Activated CD4-positive, alpha-beta T cell treated with anti-CD3 and anti-CD28 coated beads for 36 hours (primary cell): ENCODE data around the gene ACTR3. TPM values are rescaled to one million over a fixed set of nuclear protein-coding genes. Genes with fewer than 3 reads are reported as not detected.

Experiments used
- ATAC-seq: fragments of 200-7000 bp; cut with Tn5 transposase; one replicate; pipeline ENCODE4 v1.10.0; 2021; ENCODE audit warnings: mild to moderate bottlenecking, moderate library complexity
- CTCF ChIA-PET: fragments of 350-600 bp; sonication (Branson Sonifier 250); formaldehyde crosslinking; loops from one replicate; lab custom pipeline; 2021; ENCODE audit warnings: antibody characterized with exemption; lab: Charles Lee
- POLR2A ChIA-PET: fragments of 350-600 bp; sonication (Branson Sonifier 250); formaldehyde crosslinking; loops from one replicate; lab custom pipeline; 2021; ENCODE audit warnings: antibody characterized with exemption, inconsistent platforms; lab: Charles Lee
- DNase-seq: peaks from one replicate; pipeline ENCODE4 v3.0.0-alpha.2; 2020
- H3K27ac Mint-ChIP-seq: one replicate; pipeline ENCODE4 v1.8.0; 2021; ENCODE audit warnings: mixed read lengths
- H3K27me3 Mint-ChIP-seq: one replicate; pipeline ENCODE4 v1.8.0; 2021; ENCODE audit warnings: mixed read lengths
- H3K36me3 Mint-ChIP-seq: one replicate; pipeline ENCODE4 v1.8.0; 2021; ENCODE audit warnings: low read depth, mixed read lengths
- H3K4me1 Mint-ChIP-seq: one replicate; pipeline ENCODE4 v1.8.0; 2021; ENCODE audit warnings: mixed read lengths
- H3K4me3 Mint-ChIP-seq: one replicate; pipeline ENCODE4 v1.8.0; 2021; ENCODE audit warnings: mild to moderate bottlenecking, moderate library complexity, mixed read lengths
- H3K9me3 Mint-ChIP-seq: one replicate; pipeline ENCODE4 v1.8.0; 2021; ENCODE audit warnings: low read depth, mixed read lengths
- intact Hi-C, 2 experiments: fragments of 100-400 bp; cut with DNase I in 1 of 2; cut with micrococcal nuclease in 1 of 2; formaldehyde crosslinking; loops; one replicate each; pipeline versions ENCODE4 v1.14.2 to v1.15.1; 2022 to 2024; cut with DNase I, micrococcal nuclease
- total RNA-seq, 2 experiments: library from RNA; stranded (reverse); gene quantifications; one replicate each; pipeline ENCODE4 v1.2.3, GENCODE V29; 2021

ACTR3 gene
- total RNA-seq, 2 experiments from 2014 or later: 495 to 583 TPM

DNA sequence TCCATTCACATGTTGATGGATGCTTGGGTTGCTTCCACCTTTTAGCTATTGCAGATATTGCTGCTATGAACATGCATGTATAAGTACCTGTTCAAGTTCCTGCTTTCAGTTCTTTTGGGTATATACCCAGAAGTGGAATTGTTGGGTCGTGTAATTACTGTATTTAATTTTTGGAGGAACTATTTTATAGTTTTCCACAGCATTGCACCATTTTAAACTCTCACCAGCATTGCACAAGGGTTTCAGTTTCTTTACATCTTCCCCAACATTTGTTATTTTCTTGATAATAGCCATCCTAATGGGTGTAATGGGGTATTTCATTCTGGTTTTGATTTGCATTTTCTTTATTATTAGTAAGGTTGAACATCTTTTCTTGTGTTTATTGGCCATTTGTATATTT lies 16.0 kb downstream of the ACTR3 start:
- Mint-ChIP-seq H3K9me3 (peaks cover 2% of the 10 kb centered on the region), H3K27ac (no peak overlapping the region), H3K27me3 (no peaks in the 10 kb centered on the region), H3K36me3 (peaks cover 40% of the 10 kb centered on the region), H3K4me1 (peaks cover 92% of the 10 kb centered on the region), H3K4me3 (no peak overlapping the region)
- intact Hi-C loops: loop anchor here in 1 of 2 experiments (1.0 kb wide), 1 partner anchor 10 kb away; no protein-coding TSS in a partner anchor
- CTCF ChIA-PET: interaction anchor here (1.8 to 2.1 kb wide), 2 partner anchors 9 to 13 kb away, joined by 9 to 12 read pairs; no protein-coding TSS in a partner anchor
- no peak for ATAC-seq
- POLR2A ChIA-PET: interaction anchor here (1.0 kb wide), 1 partner anchor 12 kb away, joined by 4 read pairs; no protein-coding TSS in a partner anchor
- DNase-seq: no peak

- no peak overlapping the region for H3K4me3 Mint-ChIP-seq
Observed at GRCh38 chr2:113906647-113907046, 16.8 kb downstream of the ACTR3 start.

GRCh38 chr2:113907297-113907696 lies 17.4 kb downstream of the ACTR3 start:
- Mint-ChIP-seq H3K9me3 (peaks cover 2% of the 10 kb centered on the region), H3K27ac (no peak overlapping the region), H3K36me3 (peaks cover 40% of the 10 kb centered on the region), H3K4me3 (no peak overlapping the region), H3K4me1 (peaks cover 89% of the 10 kb centered on the region), H3K27me3 (no peaks in the 10 kb centered on the region)
- CTCF ChIA-PET: interaction anchor here (0.7 to 2.1 kb wide), 7 partner anchors 8 to 155 kb away, joined by 3 to 12 read pairs (median 3); no protein-coding TSS in a partner anchor
- ATAC-seq (no peak), DNase-seq (no peak)
- intact Hi-C loops: no loop called here
- POLR2A ChIA-PET: no interaction called here

More at GRCh38 chr2:113906647-113907046, 16.8 kb downstream of the ACTR3 start:
- H3K27ac Mint-ChIP-seq: peak overlapping the region; percentile 43
- ATAC-seq (no peak), DNase-seq (no peak)
- peaks cover 40% of the 10 kb centered on the region for H3K36me3 Mint-ChIP-seq
- no peaks in the 10 kb centered on the region for H3K27me3 Mint-ChIP-seq
- intact Hi-C loops: loop anchor here in 1 of 2 experiments (1.0 kb wide), 1 partner anchor 10 kb away; no protein-coding TSS in a partner anchor
- CTCF ChIA-PET: interaction anchor here (0.7 to 2.1 kb wide), 6 partner anchors 8 to 155 kb away, joined by 3 to 12 read pairs (median 4); no protein-coding TSS in a partner anchor
- peaks cover 91% of the 10 kb centered on the region for H3K4me1 Mint-ChIP-seq
- H3K9me3 Mint-ChIP-seq: peaks cover 2% of the 10 kb centered on the region
- POLR2A ChIA-PET: interaction anchor here (0.6 to 1.0 kb wide), 3 partner anchors 13 to 202 kb away, joined by 3 to 4 read pairs (median 3); no protein-coding TSS in a partner anchor

- Mint-ChIP-seq H3K4me1 (peaks cover 83% of the 10 kb centered on the region), H3K9me3 (peaks cover 2% of the 10 kb centered on the region), H3K27ac (peak overlapping the region; percentile 84), H3K4me3 (peak overlapping the region; percentile 2), H3K36me3 (peaks cover 46% of the 10 kb centered on the region), H3K27me3 (no peaks in the 10 kb centered on the region)
- intact Hi-C loops: loop anchor here (1.0 to 5.0 kb wide), 3 partner anchors 13 to 37 kb away; no protein-coding TSS in a partner anchor
- ATAC-seq: peak; percentile 88
- ChIA-PET CTCF (interaction anchor here (0.8 to 1.4 kb wide), 4 partner anchors 16 to 210 kb away, joined by 3 to 5 read pairs (median 4); no protein-coding TSS in a partner anchor), POLR2A (interaction anchor here (0.6 kb wide), 1 partner anchor 16 kb away, joined by 3 read pairs; no protein-coding TSS in a partner anchor)
- peak; percentile 87 for DNase-seq
Observed at GRCh38 chr2:113910110-113910717, 20.3 kb downstream of the ACTR3 start.

GRCh38 chr2:113910967-113911678 lies 21.2 kb downstream of the ACTR3 start:
- Mint-ChIP-seq H3K27ac (peak overlapping the region; percentile 84), H3K36me3 (peaks cover 44% of the 10 kb centered on the region), H3K9me3 (no peaks in the 10 kb centered on the region), H3K4me3 (peak overlapping the region; percentile 2), H3K4me1 (peaks cover 80% of the 10 kb centered on the region), H3K27me3 (no peaks in the 10 kb centered on the region)
- DNase-seq: no peak
- intact Hi-C loops: loop anchor here (1.0 to 5.0 kb wide), 3 partner anchors 12 to 36 kb away; no protein-coding TSS in a partner anchor
- POLR2A ChIA-PET: no interaction called here
- CTCF ChIA-PET: interaction anchor here (0.6 to 0.9 kb wide), 5 partner anchors 9 to 199 kb away, joined by 3 to 6 read pairs (median 3); no protein-coding TSS in a partner anchor
- ATAC-seq: no peak

DNA sequence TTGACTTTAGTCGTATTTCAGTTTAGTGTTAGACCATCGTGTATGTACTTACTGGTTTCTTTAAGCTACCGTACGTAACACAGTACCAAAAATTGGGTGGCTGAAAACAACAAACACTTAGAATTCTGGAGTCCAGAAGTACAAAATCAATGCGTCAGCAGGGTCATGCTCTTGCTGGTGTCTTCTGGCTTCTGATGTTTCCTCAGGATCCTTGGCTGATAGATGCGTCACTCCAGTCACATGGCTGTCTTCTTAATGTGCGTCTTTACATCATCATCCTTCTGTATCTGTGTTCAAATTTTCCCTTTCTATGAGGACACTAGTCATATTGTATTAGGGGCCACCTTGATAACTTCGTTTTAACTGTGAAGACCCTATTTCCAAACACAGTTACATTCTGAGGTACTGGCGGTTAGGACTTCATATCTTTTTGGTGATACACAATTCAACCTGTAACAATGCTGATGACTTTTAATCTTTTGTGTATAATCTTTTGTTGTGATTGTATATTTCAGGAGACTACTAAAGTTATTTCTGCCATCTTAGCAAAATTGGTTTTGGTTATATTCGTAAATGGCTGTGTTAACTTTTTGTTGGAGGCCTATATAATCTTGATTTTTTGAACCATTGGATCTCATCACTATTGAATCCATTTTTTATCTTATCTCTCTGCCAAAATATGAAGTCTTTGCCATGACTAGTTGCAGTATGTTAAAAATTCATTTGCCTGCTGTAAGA lies 25.4 kb downstream of the ACTR3 start:
- ATAC-seq: no peak
- H3K27ac Mint-ChIP-seq: peak overlapping the region; percentile 60
- no peak overlapping the region for H3K4me3 Mint-ChIP-seq
- no peaks in the 10 kb centered on the region for H3K9me3 Mint-ChIP-seq
- intact Hi-C loops: loop anchor here in 1 of 2 experiments (5.0 kb wide), 1 partner anchor 37 kb away; no protein-coding TSS in a partner anchor
- H3K4me1 Mint-ChIP-seq: peaks cover 62% of the 10 kb centered on the region
- H3K27me3 Mint-ChIP-seq: no peaks in the 10 kb centered on the region
- DNase-seq: no peak
- CTCF ChIA-PET: interaction anchor here (1.0 to 1.1 kb wide), 3 partner anchors 14 to 146 kb away, joined by 3 read pairs; no protein-coding TSS in a partner anchor
- H3K36me3 Mint-ChIP-seq: peaks cover 59% of the 10 kb centered on the region
- POLR2A ChIA-PET: no interaction called here

DNA sequence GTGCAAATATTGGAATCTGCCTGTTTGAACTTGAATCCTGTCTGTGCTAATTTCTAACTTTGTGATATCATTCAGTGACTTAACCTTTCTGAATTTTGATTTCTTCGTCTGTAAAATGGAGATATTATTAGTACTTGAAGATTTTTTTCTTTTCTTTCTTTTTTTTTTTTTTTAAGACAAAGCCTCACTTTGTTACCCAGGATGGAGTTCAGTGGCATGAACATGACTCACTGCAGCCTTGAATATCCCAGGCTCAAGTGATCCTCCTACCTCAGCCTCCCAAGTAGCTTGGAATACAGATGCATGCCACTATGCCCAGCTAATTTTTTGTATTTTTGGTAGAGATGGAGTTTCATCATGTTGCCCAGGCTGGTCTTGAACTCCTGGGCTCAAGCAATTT lies 28.3 kb downstream of the ACTR3 start:
- Mint-ChIP-seq H3K9me3 (no peaks in the 10 kb centered on the region), H3K27me3 (no peaks in the 10 kb centered on the region), H3K4me3 (no peak overlapping the region), H3K27ac (peak overlapping the region; percentile 12), H3K4me1 (peaks cover 40% of the 10 kb centered on the region), H3K36me3 (peaks cover 56% of the 10 kb centered on the region)
- CTCF ChIA-PET: no interaction called here
- intact Hi-C loops: loop anchor here in 1 of 2 experiments (5.0 kb wide), 1 partner anchor 34 kb away; no protein-coding TSS in a partner anchor
- no peak for ATAC-seq
- POLR2A ChIA-PET: no interaction called here
- DNase-seq: no peak

- Mint-ChIP-seq H3K36me3 (peaks cover 39% of the 10 kb centered on the region), H3K27me3 (no peaks in the 10 kb centered on the region), H3K4me3 (no peak overlapping the region), H3K27ac (no peak overlapping the region), H3K9me3 (no peaks in the 10 kb centered on the region), H3K4me1 (peaks cover 30% of the 10 kb centered on the region)
- ChIA-PET CTCF (interaction anchor here (1.5 kb wide), 1 partner anchor 13 kb away, joined by 3 read pairs; no protein-coding TSS in a partner anchor), POLR2A (no interaction called here)
- DNase-seq (no peak), ATAC-seq (no peak)
- intact Hi-C loops: no loop called here
Observed at GRCh38 chr2:113920996-113921395, 31.1 kb downstream of the ACTR3 start.

GRCh38 chr2:113922335-113922734 lies 32.4 kb downstream of the ACTR3 start:
- ChIA-PET POLR2A (no interaction called here), CTCF (interaction anchor here (1.5 kb wide), 1 partner anchor 14 kb away, joined by 3 read pairs; no protein-coding TSS in a partner anchor)
- Mint-ChIP-seq H3K36me3 (peaks cover 35% of the 10 kb centered on the region), H3K27ac (no peak overlapping the region), H3K4me1 (peaks cover 24% of the 10 kb centered on the region), H3K27me3 (no peaks in the 10 kb centered on the region), H3K4me3 (no peak overlapping the region), H3K9me3 (no peaks in the 10 kb centered on the region)
- ATAC-seq (no peak), DNase-seq (no peak)
- intact Hi-C loops: loop anchor here in 1 of 2 experiments (2.0 kb wide), 1 partner anchor 14 kb away; no protein-coding TSS in a partner anchor

- ATAC-seq: no peak
- ChIA-PET POLR2A (no interaction called here), CTCF (interaction anchor here (1.5 kb wide), 1 partner anchor 14 kb away, joined by 3 read pairs; no protein-coding TSS in a partner anchor)
- Mint-ChIP-seq H3K36me3 (peaks cover 31% of the 10 kb centered on the region), H3K27ac (no peak overlapping the region), H3K4me3 (no peak overlapping the region), H3K9me3 (no peaks in the 10 kb centered on the region), H3K4me1 (peaks cover 20% of the 10 kb centered on the region), H3K27me3 (no peaks in the 10 kb centered on the region)
- intact Hi-C loops: loop anchor here (1.0 to 2.0 kb wide), 2 partner anchors 12 to 14 kb away; no protein-coding TSS in a partner anchor
- DNase-seq: no peak
Observed at GRCh38 chr2:113922784-113923183, 32.9 kb downstream of the ACTR3 start.
